KG1 (cell line): ENCODE measurements around the gene HOXA3.

ENCODE experiments used
- DNase-seq: peaks from one replicate; lab custom pipeline; 2025; lab: John Stamatoyannopoulos, UW

Gene HOXA3

GRCh38 chr7:27088002-27088922, 64.1 kb downstream of the HOXA3 start:
- no peak for DNase-seq

GRCh38 chr7:27083646-27084045, 68.7 kb downstream of the HOXA3 start:
- no peak for DNase-seq

- DNase-seq, result no peak
These were observed 70.2 kb downstream of the HOXA3 start for GRCh38 chr7:27082171-27082570.

- DNase-seq, result no peak
These were observed 71.4 kb downstream of the HOXA3 start for GRCh38 chr7:27080844-27081436.

- no peak for DNase-seq
These were observed 73.0 kb downstream of the HOXA3 start for GRCh38 chr7:27079234-27079975.

- DNase-seq, result no peak
These were observed 73.7 kb downstream of the HOXA3 start for GRCh38 chr7:27078616-27079233.

- DNase-seq, result no peak
These were observed 79.3 kb downstream of the HOXA3 start for GRCh38 chr7:27073076-27073475.

- DNase-seq, result no peak
These were observed 80.6 kb downstream of the HOXA3 start for GRCh38 chr7:27071622-27072390.

GRCh38 chr7:27068259-27068658, 84.1 kb downstream of the HOXA3 start:
- no peak for DNase-seq

GRCh38 chr7:27066148-27066547, 86.2 kb downstream of the HOXA3 start:
- no peak for DNase-seq

GRCh38 chr7:27065709-27066108, 86.7 kb downstream of the HOXA3 start:
- DNase-seq, result no peak

- no peak for DNase-seq
These were observed 87.7 kb downstream of the HOXA3 start for GRCh38 chr7:27064661-27065060.

- DNase-seq, result no peak
These were observed 88.2 kb downstream of the HOXA3 start for GRCh38 chr7:27064159-27064558.

- no peak for DNase-seq
These were observed 89.4 kb downstream of the HOXA3 start for GRCh38 chr7:27062946-27063345.
